Measurements from ENCODE around the gene ABHD6. TPM values are rescaled to one million over a fixed set of nuclear protein-coding genes. Genes with fewer than 3 reads are reported as not detected.

The ABHD6 gene
- total RNA-seq, 1 donor from 2014 or later, result 3.0 TPM

DNA sequence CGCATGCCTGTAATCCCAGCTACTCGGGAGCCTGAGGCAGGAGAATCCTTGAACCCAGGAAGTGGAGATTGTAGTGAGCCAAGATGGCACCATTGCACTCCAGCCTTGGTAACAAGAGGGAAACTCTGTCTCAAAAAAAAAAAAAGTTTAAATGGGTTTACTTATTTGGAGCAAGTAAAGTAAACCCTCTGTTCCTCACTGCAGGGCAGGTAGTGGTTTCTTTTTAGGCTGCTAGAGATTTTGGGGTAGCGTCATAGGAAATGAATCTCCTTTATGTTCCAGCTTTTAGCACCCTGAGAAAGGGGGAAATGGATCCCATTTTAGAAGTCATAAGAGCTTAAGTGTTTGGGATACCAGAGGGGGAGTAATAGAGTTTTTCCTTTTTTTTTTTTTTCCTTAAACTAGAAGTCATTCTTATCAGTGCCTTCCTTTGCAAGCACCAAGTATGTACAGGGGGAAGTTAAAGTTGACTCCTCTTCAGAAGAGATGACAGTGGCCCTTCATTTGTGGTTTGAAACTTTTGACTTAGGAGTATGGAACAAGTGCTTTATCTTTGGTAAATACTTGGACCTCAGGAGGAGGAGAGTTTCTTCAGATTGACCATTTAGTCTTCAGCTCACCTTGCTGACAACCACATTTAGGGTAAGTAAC lies 103.1 kb downstream of the ABHD6 start:
- DNase-seq (ENCODE audit: low spot score), result no peak
- no peak overlapping the region for H3K4me3 Mint-ChIP-seq (ENCODE audit: unreplicated experiment)
- peaks cover 3% of the 10 kb centered on the region for H3K27me3 Mint-ChIP-seq (ENCODE audit: unreplicated experiment)
- H3K4me1 Mint-ChIP-seq (ENCODE audit: unreplicated experiment), result no peaks in the 10 kb centered on the region
- TF ChIP-seq, protein P1, sequence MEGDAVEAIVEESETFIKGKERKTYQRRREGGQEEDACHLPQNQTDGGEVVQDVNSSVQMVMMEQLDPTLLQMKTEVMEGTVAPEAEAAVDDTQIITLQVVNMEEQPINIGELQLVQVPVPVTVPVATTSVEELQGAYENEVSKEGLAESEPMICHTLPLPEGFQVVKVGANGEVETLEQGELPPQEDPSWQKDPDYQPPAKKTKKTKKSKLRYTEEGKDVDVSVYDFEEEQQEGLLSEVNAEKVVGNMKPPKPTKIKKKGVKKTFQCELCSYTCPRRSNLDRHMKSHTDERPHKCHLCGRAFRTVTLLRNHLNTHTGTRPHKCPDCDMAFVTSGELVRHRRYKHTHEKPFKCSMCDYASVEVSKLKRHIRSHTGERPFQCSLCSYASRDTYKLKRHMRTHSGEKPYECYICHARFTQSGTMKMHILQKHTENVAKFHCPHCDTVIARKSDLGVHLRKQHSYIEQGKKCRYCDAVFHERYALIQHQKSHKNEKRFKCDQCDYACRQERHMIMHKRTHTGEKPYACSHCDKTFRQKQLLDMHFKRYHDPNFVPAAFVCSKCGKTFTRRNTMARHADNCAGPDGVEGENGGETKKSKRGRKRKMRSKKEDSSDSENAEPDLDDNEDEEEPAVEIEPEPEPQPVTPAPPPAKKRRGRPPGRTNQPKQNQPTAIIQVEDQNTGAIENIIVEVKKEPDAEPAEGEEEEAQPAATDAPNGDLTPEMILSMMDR (IDR thresholded peaks at IDR 0.05; ENCODE audit: unreplicated experiment), result no peak
- H3K36me3 Mint-ChIP-seq (ENCODE audit: low read depth, unreplicated experiment), result peaks cover 3% of the 10 kb centered on the region
- H3K9me3 Mint-ChIP-seq (ENCODE audit: unreplicated experiment), result no peaks in the 10 kb centered on the region
- no peak overlapping the region for H3K27ac Mint-ChIP-seq (ENCODE audit: unreplicated experiment)

DNA sequence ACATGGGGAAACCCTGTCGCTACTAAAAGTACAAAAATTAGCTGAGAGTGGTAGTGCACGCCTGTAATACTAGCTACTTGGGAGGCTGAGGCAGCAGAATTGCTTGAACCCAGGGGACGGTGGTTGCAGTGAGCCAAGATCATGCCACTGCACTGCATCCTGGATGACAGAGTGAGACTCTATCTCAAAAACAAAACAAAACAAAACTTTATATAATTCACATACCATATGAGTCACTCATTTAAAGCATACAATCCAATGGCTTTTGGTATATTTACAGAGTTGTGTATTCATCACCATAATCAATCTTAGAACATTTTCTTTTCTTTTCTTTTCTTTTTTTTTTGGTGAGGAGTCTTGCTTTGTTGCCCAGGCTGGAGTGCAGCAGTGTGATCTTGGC lies 103.8 kb downstream of the ABHD6 start:
- Mint-ChIP-seq H3K4me1 (ENCODE audit: unreplicated experiment) (no peaks in the 10 kb centered on the region), H3K36me3 (ENCODE audit: low read depth, unreplicated experiment) (peaks cover 3% of the 10 kb centered on the region), H3K27me3 (ENCODE audit: unreplicated experiment) (peaks cover 3% of the 10 kb centered on the region), H3K4me3 (ENCODE audit: unreplicated experiment) (no peak overlapping the region), H3K9me3 (ENCODE audit: unreplicated experiment) (no peaks in the 10 kb centered on the region), H3K27ac (ENCODE audit: unreplicated experiment) (no peak overlapping the region)
- no peak for DNase-seq (ENCODE audit: low spot score)
- TF ChIP-seq, protein P1 (IDR thresholded peaks at IDR 0.05; ENCODE audit: unreplicated experiment), result no peak

DNA sequence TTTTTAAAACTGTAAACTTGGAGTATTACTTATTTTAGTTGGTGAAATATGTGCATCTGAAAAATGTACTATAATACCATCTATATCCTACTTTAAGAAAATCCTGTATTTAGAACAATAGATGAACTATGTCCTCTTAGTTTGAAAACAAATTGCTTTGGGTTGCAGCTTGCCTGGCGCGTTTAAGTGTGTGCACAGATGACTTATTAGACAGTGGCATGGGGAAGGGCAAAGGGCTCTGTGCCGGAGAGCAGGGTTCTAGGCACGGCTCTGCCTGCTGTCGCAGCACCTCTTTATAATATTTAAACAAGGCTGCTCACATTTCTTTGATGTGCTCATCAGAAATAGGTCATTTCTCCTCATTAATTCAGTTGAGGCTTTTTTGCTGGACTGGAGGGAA lies 105.1 kb downstream of the ABHD6 start:
- H3K36me3 Mint-ChIP-seq (ENCODE audit: low read depth, unreplicated experiment), result peaks cover 3% of the 10 kb centered on the region
- TF ChIP-seq, protein P1 (IDR thresholded peaks at IDR 0.05; ENCODE audit: unreplicated experiment), result no peak
- H3K4me1 Mint-ChIP-seq (ENCODE audit: unreplicated experiment), result no peaks in the 10 kb centered on the region
- no peak for DNase-seq (ENCODE audit: low spot score)
- peaks cover 3% of the 10 kb centered on the region for H3K27me3 Mint-ChIP-seq (ENCODE audit: unreplicated experiment)
- no peaks in the 10 kb centered on the region for H3K9me3 Mint-ChIP-seq (ENCODE audit: unreplicated experiment)
- H3K4me3 Mint-ChIP-seq (ENCODE audit: unreplicated experiment), result no peak overlapping the region
- no peak overlapping the region for H3K27ac Mint-ChIP-seq (ENCODE audit: unreplicated experiment)

Other genes with a start within 250 kb of the ABHD6 start
- gene FLNB, start 229.4 kb upstream of the ABHD6 start, total RNA-seq (ENCODE audit: unreplicated experiment), result 216 TPM
- gene DNASE1L3, start 26.8 kb upstream of the ABHD6 start, total RNA-seq (ENCODE audit: unreplicated experiment), result 1.6 TPM
- 15.2 TPM for gene RPP14, start 68.5 kb downstream of the ABHD6 start, total RNA-seq (ENCODE audit: unreplicated experiment)
- 8.4 TPM for gene HTD2, start 68.7 kb downstream of the ABHD6 start, total RNA-seq (ENCODE audit: unreplicated experiment)
- 18.8 TPM for gene PXK, start 95.1 kb downstream of the ABHD6 start, total RNA-seq (ENCODE audit: unreplicated experiment)
- gene PDHB, start 196.0 kb downstream of the ABHD6 start, total RNA-seq (ENCODE audit: unreplicated experiment), result 72.8 TPM